ENCODE data around the gene ACTL7A.
"Not testable (repeated sequence)": the region's sequence is repeated elsewhere in the genome, so short reads cannot be mapped to it uniquely, and the experiment has no call there.

The ACTL7A gene

GRCh38 chr9:108861997-108862396 is at the start of gene ACTL7A:
Gene ACTL7A, plus strand, starts transcription at chr9:108862266. Its CDS starts 57 bp downstream, at chr9:108862323.
- in situ Hi-C loops (cut with MboI; ENCODE audit: low sequenced_read_pairs) = no loop called here

GRCh38 chr9:108812396-108813025 is 49.6 kb upstream of the ACTL7A start:
- in situ Hi-C loops (cut with MboI; ENCODE audit: low sequenced_read_pairs) = no loop called here

- in situ Hi-C loops (cut with MboI; ENCODE audit: low sequenced_read_pairs) = no loop called here
These were observed 48.0 kb upstream of the ACTL7A start for GRCh38 chr9:108813951-108814601.

GRCh38 chr9:108815156-108815555 is 46.9 kb upstream of the ACTL7A start:
- in situ Hi-C loops (cut with MboI; ENCODE audit: low sequenced_read_pairs) = no loop called here

- in situ Hi-C loops (cut with MboI; ENCODE audit: low sequenced_read_pairs) = no loop called here
These were observed 46.0 kb upstream of the ACTL7A start for GRCh38 chr9:108816037-108816436.

GRCh38 chr9:108823829-108824228 is 38.2 kb upstream of the ACTL7A start:
- in situ Hi-C loops (cut with MboI; ENCODE audit: low sequenced_read_pairs) = no loop called here

GRCh38 chr9:108830272-108830671 is 31.8 kb upstream of the ACTL7A start:
- in situ Hi-C loops (cut with MboI; ENCODE audit: low sequenced_read_pairs) = no loop called here

GRCh38 chr9:108831496-108832178 is 30.4 kb upstream of the ACTL7A start:
- in situ Hi-C loops (cut with MboI; ENCODE audit: low sequenced_read_pairs) = no loop called here

GRCh38 chr9:108832179-108832500 is 29.9 kb upstream of the ACTL7A start:
- in situ Hi-C loops (cut with MboI; ENCODE audit: low sequenced_read_pairs) = no loop called here

GRCh38 chr9:108834959-108835665 is 27.0 kb upstream of the ACTL7A start:
- in situ Hi-C loops (cut with MboI; ENCODE audit: low sequenced_read_pairs) = no loop called here

- in situ Hi-C loops (cut with MboI; ENCODE audit: low sequenced_read_pairs) = no loop called here
These were observed 26.2 kb upstream of the ACTL7A start for GRCh38 chr9:108835831-108836230.

- in situ Hi-C loops (cut with MboI; ENCODE audit: low sequenced_read_pairs) = no loop called here
These were observed 25.7 kb upstream of the ACTL7A start for GRCh38 chr9:108836319-108836718.

- in situ Hi-C loops (cut with MboI; ENCODE audit: low sequenced_read_pairs) = no loop called here
These were observed 25.3 kb upstream of the ACTL7A start for GRCh38 chr9:108836781-108837180.

GRCh38 chr9:108837530-108837929 is 24.5 kb upstream of the ACTL7A start:
- in situ Hi-C loops (cut with MboI; ENCODE audit: low sequenced_read_pairs) = no loop called here

GRCh38 chr9:108838017-108838416 is 24.0 kb upstream of the ACTL7A start:
- in situ Hi-C loops (cut with MboI; ENCODE audit: low sequenced_read_pairs) = no loop called here

- in situ Hi-C loops (cut with MboI; ENCODE audit: low sequenced_read_pairs) = not testable (repeated sequence)
These were observed 22.5 kb upstream of the ACTL7A start for GRCh38 chr9:108839561-108839960.

GRCh38 chr9:108842610-108843295 is 19.3 kb upstream of the ACTL7A start:
- in situ Hi-C loops (cut with MboI; ENCODE audit: low sequenced_read_pairs) = no loop called here

GRCh38 chr9:108844391-108844790 is 17.7 kb upstream of the ACTL7A start:
- in situ Hi-C loops (cut with MboI; ENCODE audit: low sequenced_read_pairs) = no loop called here

GRCh38 chr9:108844856-108845255 is 17.2 kb upstream of the ACTL7A start:
- in situ Hi-C loops (cut with MboI; ENCODE audit: low sequenced_read_pairs) = no loop called here

GRCh38 chr9:108845507-108845906 is 16.6 kb upstream of the ACTL7A start:
- in situ Hi-C loops (cut with MboI; ENCODE audit: low sequenced_read_pairs) = no loop called here

- in situ Hi-C loops (cut with MboI; ENCODE audit: low sequenced_read_pairs) = no loop called here
These were observed 16.1 kb upstream of the ACTL7A start for GRCh38 chr9:108845947-108846346.

All from HL-60/S4 treated with retinoic acid at 250 ng/mL for 4 days and 3 days (cell line).